Hepatic stellate cell (primary cell): ENCODE data around the gene SPIRE1.
"Not testable (repeated sequence)": the region's sequence is repeated elsewhere in the genome, so short reads cannot be mapped to it uniquely, and the experiment has no call there.

Experiments
- DNase-seq: peaks from one replicate; pipeline ENCODE4 v3.0.0; 2011; ENCODE audit warnings: low spot score

The SPIRE1 gene

DNA sequence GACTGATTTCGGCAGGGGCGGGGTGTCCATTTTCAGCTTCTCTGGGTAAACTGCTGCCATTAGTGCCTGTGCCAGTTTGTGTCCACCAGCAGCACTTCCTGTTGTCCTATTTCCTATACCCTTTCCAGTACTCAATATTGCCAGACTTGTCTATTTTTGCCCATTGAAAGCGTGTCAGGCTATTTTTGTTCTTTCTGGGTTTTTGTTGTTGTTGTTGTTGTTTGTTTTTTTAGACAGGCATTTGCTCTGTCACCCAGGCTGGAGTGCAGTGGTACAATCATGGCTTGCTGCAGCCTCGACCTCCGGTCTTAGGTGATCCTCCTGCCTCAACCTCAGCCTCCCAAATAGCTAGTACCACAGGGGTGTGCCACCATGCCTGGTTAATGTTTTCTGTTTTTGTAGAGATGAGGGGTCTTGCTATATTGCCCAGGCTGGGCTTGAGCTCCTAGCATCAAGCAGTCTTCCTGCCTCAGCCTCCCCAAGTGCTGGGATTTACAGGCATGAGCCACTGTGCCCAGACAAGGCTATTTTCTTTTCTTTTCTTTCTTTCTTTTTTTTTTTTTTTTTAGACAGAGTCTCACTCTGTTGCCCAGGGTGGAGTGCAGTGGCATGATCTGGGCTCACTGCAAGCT lies 241.7 kb downstream of the SPIRE1 start:
- DNase-seq = no peak

DNA sequence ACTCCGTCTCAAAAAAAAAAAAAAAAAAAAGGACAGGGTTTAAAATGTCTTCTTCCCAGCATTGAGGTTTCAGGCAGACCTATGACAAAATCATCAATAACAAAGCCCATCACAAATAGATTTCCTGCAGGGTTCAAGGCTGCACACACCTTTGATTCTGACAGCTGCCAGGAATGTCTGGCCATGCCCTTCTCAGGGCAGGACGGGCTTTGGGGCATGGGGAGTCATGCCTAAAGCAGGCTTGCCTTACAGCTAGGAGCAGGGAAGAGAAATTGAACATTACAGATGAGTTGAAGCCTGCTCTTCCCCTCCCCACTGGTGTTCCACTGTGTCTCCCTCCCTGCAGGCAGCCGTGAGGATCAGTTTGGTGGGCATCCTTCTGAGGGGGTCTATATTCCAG lies 246.5 kb downstream of the SPIRE1 start:
- DNase-seq = no peak

DNA sequence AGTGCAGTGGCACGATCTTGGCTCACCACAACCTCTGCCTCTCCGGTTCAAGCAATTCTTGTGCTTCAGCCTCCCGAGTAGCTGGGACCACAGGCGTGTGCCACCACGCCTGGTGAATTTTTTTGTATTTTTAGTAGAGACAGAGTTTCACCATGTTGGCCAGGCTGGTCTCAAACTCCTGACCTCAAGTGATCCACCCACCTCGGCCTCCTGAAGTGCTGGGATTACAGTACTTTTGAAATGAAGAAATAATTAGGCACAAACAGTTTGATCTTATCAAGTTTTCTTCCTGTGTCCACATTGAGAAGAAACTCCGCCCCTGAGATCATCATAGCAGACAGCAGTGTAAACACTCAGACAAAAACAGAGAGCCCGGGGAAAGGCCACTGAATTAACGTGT lies 247.2 kb downstream of the SPIRE1 start:
- not testable (repeated sequence) for DNase-seq

DNA sequence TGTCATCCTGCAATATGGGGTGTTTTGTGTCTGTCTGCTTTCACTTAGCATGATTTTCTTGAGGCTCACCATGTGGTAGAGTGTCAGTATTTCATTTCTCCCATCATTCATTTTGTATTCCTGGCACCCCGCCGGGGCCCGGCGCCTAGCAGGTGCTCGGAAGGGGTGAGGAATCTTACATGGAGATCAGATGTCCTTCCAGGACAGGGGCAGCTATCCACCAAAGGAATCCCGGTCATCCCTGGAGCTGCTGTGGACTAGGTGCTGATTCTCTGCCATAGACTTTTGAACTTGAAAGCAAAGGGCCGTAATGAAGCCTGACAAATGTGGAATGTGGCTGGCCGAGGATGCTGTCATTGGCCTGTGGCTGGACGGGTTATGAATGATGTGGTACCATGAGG lies 247.8 kb downstream of the SPIRE1 start:
- no peak for DNase-seq

DNA sequence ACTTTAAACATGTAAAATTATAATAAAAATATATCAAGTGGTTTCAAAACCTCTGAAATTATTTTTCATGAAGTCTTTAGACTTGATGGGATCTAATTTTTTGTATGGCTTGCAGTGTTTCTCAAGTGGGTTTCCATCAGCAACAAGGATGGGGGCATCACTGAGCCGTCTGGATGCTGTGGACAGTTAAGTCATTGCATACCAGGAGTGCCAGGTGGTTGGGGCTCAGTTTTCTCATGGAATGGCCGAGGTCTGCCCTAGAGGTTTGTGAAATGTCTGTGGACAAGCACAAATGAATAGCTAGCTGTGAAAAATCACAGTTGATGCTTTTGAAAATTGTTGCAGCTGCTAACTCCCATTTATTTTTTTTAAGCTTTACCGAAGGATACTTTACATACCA lies 248.4 kb downstream of the SPIRE1 start:
- DNase-seq = peak; percentile 42

DNA sequence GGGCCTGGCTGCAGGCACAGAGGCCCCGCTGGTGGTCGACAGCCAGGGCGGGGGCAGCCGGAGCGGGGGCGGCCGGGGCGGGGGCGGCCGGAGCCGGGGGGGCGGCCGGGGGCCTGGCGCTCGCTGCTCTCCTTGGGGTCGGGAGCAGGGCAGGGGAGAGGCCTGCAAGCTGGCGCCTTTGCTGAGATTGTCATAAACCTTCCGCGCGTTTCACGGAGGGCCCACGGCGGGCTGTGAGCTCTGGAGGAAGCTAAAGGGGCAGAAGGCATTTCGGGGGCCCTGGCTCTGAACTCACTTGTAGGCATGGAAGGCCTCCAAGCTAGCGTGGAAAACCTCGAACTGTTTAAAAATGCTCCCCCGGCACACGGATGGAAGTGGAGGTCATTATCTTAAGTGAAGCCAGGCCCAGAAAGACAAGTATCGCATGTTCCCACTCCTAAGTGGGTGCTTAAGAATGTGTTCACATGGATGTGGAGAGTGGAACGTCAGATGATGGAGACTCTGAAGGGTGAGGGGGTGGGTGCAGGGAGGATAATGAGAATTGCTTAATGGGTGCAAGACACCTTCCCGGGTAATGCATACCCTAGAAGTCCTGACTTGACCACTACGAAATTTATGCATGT lies 249.5 kb downstream of the SPIRE1 start:
- DNase-seq = no peak

DNA sequence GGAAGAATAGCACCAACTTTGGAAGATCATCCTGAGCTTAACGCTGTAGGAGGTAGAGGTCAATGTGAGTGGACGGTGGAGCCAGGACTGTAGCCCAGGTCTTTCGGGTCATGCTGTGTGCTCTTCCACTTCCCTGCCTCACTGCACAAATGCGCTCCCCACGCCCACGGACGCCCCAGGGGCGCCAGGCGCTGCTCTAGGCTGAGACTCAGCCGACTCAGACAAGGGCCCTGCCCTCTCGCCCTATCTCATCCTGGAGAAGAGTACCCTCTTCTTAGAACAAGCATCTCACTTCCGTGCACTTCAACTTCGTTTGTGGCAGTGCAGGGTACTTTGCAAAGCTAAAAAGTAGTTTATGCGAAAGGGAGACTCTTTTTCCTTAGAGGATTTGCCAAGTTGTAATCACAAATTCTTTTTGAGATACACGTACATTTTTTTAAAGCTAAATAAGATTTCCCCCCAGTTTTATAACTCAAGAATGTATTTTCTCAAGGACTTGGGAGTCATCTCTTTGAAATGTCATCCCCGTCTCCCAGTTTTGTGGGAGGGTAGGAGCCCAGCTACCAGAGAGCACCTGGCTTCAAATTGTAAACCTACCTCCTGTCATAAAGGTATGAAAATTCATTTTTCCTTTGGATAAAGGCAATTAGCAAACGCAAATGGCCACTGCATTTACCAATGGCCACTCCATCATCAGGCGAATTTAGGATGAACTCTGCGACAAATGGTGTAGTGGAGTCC lies 251.4 kb downstream of the SPIRE1 start:
- DNase-seq = no peak

DNA sequence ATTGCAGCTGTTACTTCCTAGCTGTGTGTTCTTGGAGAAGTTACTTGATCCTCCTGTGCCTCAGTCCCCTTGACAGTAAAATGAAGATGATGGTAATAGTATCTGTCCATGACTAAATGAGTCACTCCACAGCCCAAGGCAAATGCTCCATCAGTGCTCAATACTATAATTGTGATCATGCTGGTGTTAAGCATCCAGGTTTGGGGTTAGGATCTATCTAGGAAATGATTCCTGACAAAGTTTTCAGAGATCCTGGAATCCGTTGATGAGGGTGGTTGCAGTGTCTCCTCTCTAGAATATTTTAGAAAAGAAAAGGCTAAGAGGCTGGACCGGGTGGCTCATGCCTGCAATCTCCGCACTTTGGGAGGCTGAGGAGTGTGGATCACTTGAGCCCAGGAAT lies 252.8 kb downstream of the SPIRE1 start:
- no peak for DNase-seq

DNA sequence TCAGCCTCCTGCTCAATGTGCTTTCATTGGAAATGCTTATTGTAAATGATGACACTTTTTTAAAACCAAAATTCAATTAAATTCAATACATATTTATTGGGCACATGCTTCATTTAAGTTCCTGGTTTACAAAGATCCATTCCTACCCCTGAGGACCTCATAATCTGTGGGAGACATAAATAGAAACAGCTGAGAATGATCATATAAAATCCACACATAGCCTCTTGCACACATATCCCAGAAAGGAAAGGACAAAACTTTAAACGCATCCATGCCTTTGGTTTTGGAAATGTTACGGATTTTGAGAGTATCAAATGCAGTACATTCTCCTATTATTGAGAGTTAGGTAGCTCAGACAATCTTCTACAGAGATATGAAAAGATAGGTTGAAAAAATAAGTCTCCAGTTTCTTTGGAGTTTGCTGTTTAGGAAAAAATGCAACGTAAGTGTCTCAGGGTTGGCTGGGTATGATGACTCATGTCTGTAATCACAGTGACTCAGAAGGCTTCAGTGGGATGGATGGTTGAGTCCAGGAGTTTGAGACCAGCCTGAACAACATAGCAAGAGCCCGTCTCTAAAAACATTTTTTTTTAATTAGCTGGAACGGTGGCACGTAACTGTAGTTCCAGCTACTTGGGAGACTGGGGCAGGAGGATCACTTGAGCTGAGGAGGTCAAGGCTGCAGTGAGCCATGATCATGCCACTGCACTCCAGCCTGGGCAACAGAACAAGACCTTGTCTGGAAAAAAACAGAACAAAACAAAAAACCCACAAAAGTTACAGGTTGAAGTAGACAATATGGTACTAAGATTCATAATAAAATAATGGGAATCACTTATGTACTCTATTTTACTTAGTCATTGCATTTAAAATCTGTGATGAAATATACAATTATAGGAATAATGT lies 254.1 kb downstream of the SPIRE1 start:
- DNase-seq = peak; percentile 84

DNA sequence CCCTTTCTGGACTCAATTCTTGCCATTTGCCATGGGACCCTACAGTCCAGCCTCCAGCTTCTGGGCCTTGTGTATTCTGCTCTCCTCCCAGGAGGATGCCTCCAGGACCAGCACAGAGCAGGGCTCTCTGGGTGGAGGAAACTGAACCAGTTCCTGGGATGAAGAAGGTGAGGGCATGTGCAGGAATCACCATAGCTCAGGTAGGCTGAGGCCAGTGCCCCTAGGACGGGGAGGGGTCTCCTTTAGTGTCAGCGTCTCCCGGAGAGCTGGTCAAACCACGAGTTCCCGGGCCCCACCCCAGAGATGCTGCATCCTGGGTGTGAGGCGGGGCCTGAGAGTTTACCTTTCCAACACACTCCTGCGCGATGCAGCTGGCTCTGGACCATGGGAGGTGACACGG lies 256.0 kb downstream of the SPIRE1 start:
- DNase-seq = no peak

DNA sequence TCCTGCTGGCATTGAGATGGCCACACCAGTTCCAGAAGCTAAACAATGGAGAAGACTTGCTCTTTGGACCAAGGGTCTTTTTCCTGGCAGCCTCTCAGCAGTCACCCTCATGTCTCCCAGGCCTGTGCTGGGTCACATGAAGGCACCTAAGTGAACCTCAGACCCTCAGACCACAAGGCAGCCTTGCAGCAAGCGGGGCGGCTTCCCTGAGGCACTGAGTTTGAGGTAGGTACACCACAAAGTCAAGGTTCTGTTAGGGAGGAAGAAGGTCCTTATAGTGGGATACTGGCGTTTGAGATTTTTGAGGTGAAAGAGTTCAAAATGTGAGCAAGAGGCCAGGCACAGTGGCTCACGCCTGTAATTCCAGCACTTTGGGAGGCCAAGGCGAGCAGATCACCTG lies 258.7 kb downstream of the SPIRE1 start:
- no peak for DNase-seq

DNA sequence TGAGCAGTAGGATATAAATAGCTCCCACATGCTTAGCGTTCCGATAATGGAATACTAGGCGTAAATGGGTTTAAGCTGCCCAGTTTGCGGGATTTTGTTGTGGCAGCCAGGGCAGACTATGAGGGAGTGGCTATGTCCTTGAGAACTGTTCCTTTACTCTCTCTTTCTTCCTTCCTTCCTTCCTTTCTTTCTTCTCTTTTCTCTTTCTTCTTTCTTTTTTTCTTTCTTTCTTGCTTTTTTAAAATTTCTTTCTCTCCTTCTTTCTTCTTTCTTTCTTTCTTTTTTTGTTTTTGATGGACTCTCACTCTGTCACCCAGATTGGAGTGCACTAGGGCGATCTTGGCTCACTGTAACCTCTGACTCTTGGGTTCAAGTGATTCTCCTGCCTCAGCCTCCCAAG lies 259.3 kb downstream of the SPIRE1 start:
- DNase-seq = no peak

DNA sequence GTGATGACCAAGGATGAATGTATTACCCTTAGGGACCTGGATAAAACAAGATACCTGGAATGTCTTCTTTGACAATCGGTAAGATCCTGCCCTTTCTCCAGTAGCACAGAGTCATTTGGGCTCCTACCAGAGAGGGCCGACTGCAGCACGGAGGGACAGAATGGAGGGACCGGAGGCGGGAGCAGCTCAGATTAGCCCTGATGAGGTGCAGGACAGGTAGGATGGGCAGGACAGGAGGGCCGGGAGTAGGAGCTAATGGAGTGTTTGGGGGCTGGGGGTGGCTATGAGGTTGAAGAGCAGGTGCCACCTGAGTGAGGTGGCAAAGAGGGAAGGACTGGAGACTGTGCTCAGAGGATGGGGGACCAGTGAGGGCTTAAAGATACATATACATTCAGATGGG lies 260.1 kb downstream of the SPIRE1 start:
- DNase-seq = no peak

DNA sequence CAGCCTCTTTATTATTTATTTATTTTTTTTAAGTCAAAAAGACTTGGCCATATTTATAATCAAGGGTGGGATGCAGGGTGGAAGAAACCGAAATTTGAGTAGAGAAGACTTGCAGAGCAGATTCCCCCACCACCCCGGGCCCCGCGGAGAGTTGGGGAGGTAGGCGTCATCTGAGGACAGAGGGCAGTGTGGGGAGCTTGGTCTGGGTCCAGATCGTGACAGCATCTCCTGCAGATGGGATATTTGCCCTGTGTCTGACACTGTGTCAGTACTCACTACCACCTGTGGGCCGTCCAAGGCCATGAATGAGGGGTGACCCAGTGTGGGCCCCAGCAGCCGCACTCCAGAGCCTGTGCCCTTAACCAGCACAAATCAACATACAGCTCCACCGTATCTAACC lies 260.7 kb downstream of the SPIRE1 start:
- no peak for DNase-seq
